Mucosa of descending colon (tissue), 3 donors: ENCODE measurements around the gene NMNAT3. TPM values are rescaled to one million over a fixed set of nuclear protein-coding genes. Genes with fewer than 3 reads are reported as not detected.

ENCODE experiments used
- ATAC-seq: fragments of 200-7000 bp; cut with Tn5 transposase; one replicate; pipeline ENCODE4 v1.9.1; 2020; ENCODE audit warnings: mild to moderate bottlenecking, moderate library complexity
- DNase-seq, 3 donors: peaks; one replicate each; pipeline ENCODE4 v3.0.0-alpha.2; 2020
- H3K36me3 ChIP-seq: fragments of 200-600 bp; one replicate; pipeline ENCODE4 v1.8.0; 2021; ENCODE audit warnings: low read depth, mild to moderate bottlenecking
- H3K4me1 ChIP-seq: fragments of 200-600 bp; one replicate; pipeline ENCODE4 v1.8.0; 2021; ENCODE audit warnings: low read depth, mild to moderate bottlenecking
- H3K4me3 ChIP-seq: fragments of 200-600 bp; one replicate; pipeline ENCODE4 v1.8.0; 2021; ENCODE audit warnings: mild to moderate bottlenecking
- H3K9me3 ChIP-seq: fragments of 200-600 bp; one replicate; pipeline ENCODE4 v1.8.0; 2021; ENCODE audit warnings: mild to moderate bottlenecking
- intact Hi-C, 2 donors: fragments of 100-400 bp; cut with DNase I in 1 of 2; cut with micrococcal nuclease in 1 of 2; formaldehyde crosslinking; loops; one replicate each; pipeline versions ENCODE4 v1.11.0 to v1.11.1; 2022; cut with DNase I, micrococcal nuclease
- total RNA-seq, 3 donors: library from RNA; stranded (reverse); fragmentation: NEBNext Ultra II Directional in 2 of 3; extraction: Animal tissue kit (Norgen Biotek cat#: 25700) in 2 of 3; gene quantifications; one replicate each; pipeline versions ENCODE4 v1.2.1 to v1.2.4, GENCODE V29; 2021 to 2023
- TF ChIP-seq, protein P1 (sequence below): fragments of 200-600 bp; IDR thresholded peaks from one replicate; pipeline ENCODE4 v1.8.0; 2022; ENCODE audit warnings: antibody characterized with exemption, mild to moderate bottlenecking
- donor health status: DM: no; HTN: no; CAD: no; lungs with moderate emphysema.
- donor health status: DM: no; HTN: no; CAD: no.
- donor health status: DM: no; HTN: yes; CAD: no.

The NMNAT3 gene
- total RNA-seq, 3 donors from 2014 or later: 7.9 to 11.9 (median 10.7) TPM

DNA sequence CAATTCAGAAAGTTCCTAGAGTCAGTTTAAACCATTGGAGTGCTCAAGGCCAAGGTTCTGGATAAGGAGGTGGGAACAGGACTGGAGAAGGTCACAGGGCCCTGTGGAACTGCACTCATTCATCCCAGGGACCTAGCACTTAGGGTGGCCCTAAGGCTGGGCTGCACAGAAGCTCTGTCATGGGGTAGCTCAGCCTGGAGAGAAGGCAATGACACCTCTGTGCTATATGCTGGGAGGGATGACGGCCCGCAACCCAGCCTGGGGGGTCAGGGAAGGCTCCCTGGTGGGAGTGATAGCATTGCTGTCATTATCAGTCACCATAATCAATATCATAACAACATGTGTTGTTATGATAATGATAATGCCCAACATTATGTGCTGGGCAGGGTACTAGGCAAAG lies 151.6 kb downstream of the NMNAT3 start:
- ATAC-seq (no peak), DNase-seq (no peak)
- H3K4me1 ChIP-seq: no peaks in the 10 kb centered on the region
- TF ChIP-seq, protein P1, sequence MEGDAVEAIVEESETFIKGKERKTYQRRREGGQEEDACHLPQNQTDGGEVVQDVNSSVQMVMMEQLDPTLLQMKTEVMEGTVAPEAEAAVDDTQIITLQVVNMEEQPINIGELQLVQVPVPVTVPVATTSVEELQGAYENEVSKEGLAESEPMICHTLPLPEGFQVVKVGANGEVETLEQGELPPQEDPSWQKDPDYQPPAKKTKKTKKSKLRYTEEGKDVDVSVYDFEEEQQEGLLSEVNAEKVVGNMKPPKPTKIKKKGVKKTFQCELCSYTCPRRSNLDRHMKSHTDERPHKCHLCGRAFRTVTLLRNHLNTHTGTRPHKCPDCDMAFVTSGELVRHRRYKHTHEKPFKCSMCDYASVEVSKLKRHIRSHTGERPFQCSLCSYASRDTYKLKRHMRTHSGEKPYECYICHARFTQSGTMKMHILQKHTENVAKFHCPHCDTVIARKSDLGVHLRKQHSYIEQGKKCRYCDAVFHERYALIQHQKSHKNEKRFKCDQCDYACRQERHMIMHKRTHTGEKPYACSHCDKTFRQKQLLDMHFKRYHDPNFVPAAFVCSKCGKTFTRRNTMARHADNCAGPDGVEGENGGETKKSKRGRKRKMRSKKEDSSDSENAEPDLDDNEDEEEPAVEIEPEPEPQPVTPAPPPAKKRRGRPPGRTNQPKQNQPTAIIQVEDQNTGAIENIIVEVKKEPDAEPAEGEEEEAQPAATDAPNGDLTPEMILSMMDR: no peak
- intact Hi-C loops: no loop called here
- H3K9me3 ChIP-seq: no peaks in the 10 kb centered on the region
- H3K4me3 ChIP-seq: no peak overlapping the region
- H3K36me3 ChIP-seq: no peaks in the 10 kb centered on the region

DNA sequence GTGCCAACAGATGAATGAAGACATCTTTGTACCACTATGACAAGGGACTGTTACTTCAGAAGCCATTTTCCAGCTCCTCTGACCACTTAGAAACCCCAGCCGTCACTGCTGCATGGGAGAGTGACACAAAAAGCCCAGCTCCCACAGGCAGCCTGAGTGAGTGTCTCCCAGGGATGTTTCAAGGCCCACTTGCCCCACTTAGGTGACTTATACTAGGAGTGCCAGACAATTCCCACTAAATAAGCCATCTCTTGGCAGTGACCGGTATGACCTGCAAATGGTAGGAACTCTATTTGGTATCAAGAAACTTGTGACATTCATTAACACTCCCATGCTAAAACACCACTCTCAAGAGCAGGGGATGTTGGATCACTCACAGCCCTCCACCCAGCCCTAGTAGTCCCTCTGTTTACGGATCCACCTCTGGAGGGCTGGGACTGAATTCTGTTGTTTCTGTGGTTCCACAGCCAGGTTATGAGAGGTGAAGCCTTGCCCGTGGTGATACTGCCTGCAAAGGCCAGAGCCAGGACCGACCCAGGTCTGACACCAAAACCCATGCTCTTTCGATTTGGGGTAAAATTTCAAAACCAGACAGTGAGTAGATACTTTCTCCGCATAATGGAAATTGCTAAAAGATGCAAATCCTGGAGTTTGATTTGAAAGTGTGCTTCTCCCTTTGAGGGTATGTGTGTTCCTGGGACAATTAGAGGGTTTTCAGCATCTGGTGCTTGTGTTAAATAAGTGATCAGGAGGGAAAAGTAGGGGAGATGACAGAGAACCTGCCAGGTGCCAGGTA lies 152.7 kb downstream of the NMNAT3 start:
- no peaks in the 10 kb centered on the region for H3K4me1 ChIP-seq
- H3K4me3 ChIP-seq: no peak overlapping the region
- H3K9me3 ChIP-seq: no peaks in the 10 kb centered on the region
- H3K36me3 ChIP-seq: no peaks in the 10 kb centered on the region
- no peak for ATAC-seq
- intact Hi-C loops: no loop called here
- TF ChIP-seq, protein P1: no peak
- no peak for DNase-seq

DNA sequence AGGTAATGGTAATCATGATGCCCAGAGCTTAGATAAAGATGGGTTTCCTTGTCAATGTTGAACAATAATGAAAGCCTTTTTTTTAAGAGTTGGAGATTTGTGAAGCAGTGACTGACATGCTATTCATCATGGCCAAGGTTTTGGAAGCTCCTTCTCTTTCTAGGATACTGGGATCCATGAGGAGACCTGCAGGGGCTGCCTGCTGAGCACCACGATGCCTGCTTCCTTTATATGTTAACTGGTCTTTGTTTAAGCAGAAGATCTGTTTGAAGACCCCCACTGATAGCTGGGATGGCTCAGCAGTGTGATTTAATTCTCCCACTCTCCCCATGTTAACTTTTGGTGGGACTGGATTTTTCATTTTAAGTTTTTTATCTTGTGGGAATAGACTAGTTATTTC lies 154.1 kb downstream of the NMNAT3 start:
- no peak for ATAC-seq
- H3K36me3 ChIP-seq: no peaks in the 10 kb centered on the region
- intact Hi-C loops: no loop called here
- no peak overlapping the region for H3K4me3 ChIP-seq
- TF ChIP-seq, protein P1: no peak
- no peaks in the 10 kb centered on the region for H3K9me3 ChIP-seq
- no peaks in the 10 kb centered on the region for H3K4me1 ChIP-seq
- no peak for DNase-seq

DNA sequence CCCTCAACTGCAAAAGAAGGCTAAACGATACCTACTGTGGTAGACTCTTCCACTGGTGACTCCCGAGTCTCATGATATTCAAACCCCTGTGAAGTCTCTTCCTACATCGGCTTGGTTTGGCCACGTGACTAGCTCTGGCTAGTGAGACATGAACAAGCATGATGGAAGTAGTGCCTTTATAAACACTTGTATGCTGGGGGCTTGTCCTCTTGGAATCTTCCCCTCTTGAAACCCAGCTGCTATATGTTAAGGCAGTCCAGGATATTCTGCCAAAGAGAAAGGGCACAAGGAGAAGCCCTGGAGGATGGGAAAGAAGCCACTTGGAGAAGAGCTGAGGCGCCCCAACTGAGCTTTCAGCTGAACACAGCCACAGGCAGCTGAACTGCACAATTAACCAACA lies 154.6 kb downstream of the NMNAT3 start:
- TF ChIP-seq, protein P1: no peak
- intact Hi-C loops: no loop called here
- ATAC-seq: no peak
- H3K4me1 ChIP-seq: no peaks in the 10 kb centered on the region
- H3K9me3 ChIP-seq: no peaks in the 10 kb centered on the region
- H3K36me3 ChIP-seq: no peaks in the 10 kb centered on the region
- no peak overlapping the region for H3K4me3 ChIP-seq
- DNase-seq: no peak

DNA sequence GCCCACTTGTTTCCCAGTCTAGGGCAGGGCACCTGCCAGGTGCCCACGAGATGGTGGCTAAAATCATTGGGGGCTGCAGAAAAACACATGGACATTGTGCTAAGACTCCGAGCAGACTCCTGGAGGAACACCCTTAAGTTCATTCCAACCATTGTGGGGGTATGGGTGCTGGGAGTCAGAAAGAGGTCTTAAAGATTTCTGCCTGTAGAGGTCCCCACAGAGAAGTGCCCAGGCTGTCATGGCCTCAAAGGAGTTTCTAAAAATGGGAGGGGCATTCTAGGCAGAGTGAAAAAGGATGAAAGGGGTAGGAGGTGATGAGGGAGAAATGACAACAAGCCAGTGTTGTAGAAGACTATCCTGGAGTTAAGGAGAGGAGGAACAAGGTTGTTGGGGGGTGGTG lies 155.4 kb downstream of the NMNAT3 start:
- Histone ChIP-seq H3K9me3 (no peaks in the 10 kb centered on the region), H3K4me3 (no peak overlapping the region), H3K36me3 (no peaks in the 10 kb centered on the region), H3K4me1 (no peaks in the 10 kb centered on the region)
- DNase-seq (no peak), ATAC-seq (no peak)
- TF ChIP-seq, protein P1: no peak
- intact Hi-C loops: no loop called here
